NT2/D1 (cell line): ENCODE measurements around the gene SHC3.

Experiments used
- SUZ12 ChIP-seq: IDR thresholded peaks from 2 replicates; pipeline ENCODE4 v1.6.1; 2011; ENCODE audit not compliant: insufficient read length, insufficient read depth; ENCODE audit errors: extremely low read depth
- ZNF274 ChIP-seq: IDR thresholded peaks from 2 replicates; pipeline ENCODE4 v1.6.1; 2011; ENCODE audit warnings: mild to moderate bottlenecking, low read depth, low read length

- TF ChIP-seq SUZ12 (no peak), ZNF274 (no peak)
Observed at GRCh38 chr9:89044881-89045280, 133.7 kb downstream of the SHC3 start.
